Measurements from ENCODE around the gene SLC27A3. TPM values are rescaled to one million over a fixed set of nuclear protein-coding genes. Genes with fewer than 3 reads are reported as not detected.

The SLC27A3 gene, protein sequence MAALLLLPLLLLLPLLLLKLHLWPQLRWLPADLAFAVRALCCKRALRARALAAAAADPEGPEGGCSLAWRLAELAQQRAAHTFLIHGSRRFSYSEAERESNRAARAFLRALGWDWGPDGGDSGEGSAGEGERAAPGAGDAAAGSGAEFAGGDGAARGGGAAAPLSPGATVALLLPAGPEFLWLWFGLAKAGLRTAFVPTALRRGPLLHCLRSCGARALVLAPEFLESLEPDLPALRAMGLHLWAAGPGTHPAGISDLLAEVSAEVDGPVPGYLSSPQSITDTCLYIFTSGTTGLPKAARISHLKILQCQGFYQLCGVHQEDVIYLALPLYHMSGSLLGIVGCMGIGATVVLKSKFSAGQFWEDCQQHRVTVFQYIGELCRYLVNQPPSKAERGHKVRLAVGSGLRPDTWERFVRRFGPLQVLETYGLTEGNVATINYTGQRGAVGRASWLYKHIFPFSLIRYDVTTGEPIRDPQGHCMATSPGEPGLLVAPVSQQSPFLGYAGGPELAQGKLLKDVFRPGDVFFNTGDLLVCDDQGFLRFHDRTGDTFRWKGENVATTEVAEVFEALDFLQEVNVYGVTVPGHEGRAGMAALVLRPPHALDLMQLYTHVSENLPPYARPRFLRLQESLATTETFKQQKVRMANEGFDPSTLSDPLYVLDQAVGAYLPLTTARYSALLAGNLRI
- 29.4 and 39.1 TPM in 2 replicates for total RNA-seq (2021; fragmentation: NEBNext Ultra II Directional; extraction: Animal tissue kit (Norgen Biotek cat#: 25700))
- polyA plus RNA-seq (2011; rRNA removed) = 40.1 and 51.2 TPM in 2 replicates
- 44.7 TPM for polyA plus RNA-seq (2011; cell fraction: cytosol; rRNA removed)
- polyA plus RNA-seq (2011; cell fraction: nucleus; rRNA removed) = 133 TPM
- 42.0 to 62.3 TPM (median 55.1 TPM) in 4 replicates for polyA plus RNA-seq (2012, experiment 1 of 2)
- polyA plus RNA-seq (2012, experiment 2 of 2) = 50.1 TPM
- 44.3 TPM for polyA plus RNA-seq (2013, experiment 1 of 2)
- 41.0 TPM for polyA plus RNA-seq (2013, experiment 2 of 2)
- 56.9 and 65.2 TPM in 2 replicates for polyA minus RNA-seq (2011; rRNA and poly(A)+ RNA removed)
- polyA minus RNA-seq (2011; cell fraction: cytosol; rRNA and poly(A)+ RNA removed) = 30.4 TPM
- polyA minus RNA-seq (2011; cell fraction: nucleus; rRNA and poly(A)+ RNA removed) = 19.4 TPM
- long read RNA-seq, experiment 1, partial matches to known transcripts = 12 of 23 reads
- long read RNA-seq, experiment 1, other reads (novel, unspliced or antisense) = 6 of 23 reads
- long read RNA-seq, experiment 2, partial matches to known transcripts = 1 of 1 reads
- long read RNA-seq, experiment 2, other reads (novel, unspliced or antisense) = 0 of 1 reads

DNA sequence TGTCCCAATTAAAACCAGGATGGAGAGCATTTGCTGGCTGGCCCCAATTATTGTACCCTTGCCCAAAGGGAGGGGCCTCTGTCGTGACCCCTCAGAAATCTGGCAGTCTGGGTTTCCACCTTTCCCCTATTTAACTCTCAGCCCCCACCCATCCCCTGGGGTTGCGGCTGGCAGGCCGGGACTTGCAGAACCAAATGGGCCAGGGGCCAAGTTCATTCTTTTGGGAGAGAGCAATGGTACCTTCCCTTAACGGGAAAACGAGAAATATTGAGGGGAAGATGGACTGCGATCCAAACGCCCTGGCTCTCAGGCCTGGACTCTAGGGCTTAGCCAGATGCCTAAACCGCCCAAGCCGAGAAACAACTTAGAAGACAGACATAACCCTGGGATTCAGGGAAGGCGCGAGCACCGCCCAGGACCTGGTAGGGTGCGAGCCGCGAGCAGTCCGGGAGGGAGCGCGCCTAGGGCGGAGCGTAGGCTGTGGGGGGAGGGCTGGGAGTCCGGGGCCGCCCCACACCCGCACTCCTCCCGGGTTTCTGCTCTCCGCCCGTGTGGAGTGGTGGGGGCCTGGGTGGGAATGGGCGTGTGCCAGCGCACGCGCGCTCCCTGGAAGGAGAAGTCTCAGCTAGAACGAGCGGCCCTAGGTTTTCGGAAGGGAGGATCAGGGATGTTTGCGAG, at the start of gene SLC27A3:
TSS of gene SLC27A3 (plus strand) at position 628 of the 678 bp plus-strand sequence. CDS start 91 bp downstream, outside the sequence.
- Histone ChIP-seq H2AFZ (ENCODE audit: low read length) (peak within 1 kb of the TSS; percentile 59; the same call in 1 of the 2 replicates), H3K4ac (replicated peaks; ENCODE audit: insufficient read length, low read depth, low read length) (peak within 1 kb of the TSS; percentile 94), H3K9ac (replicated peaks in 1 of 4; ENCODE audit: extremely low read depth in 1 of 4, low read depth in 3 of 4, low read length in 3 of 4) (peak within 1 kb of the TSS; percentile 77 to 88 (median 83)), H2BK20ac (ENCODE audit: low read length) (0 out of 2 replicates have a peak within 1 kb of the TSS, but pooled peaks have one; percentile 32), H3K4me1 (replicated peaks in 1 of 4; ENCODE audit: control insufficient read depth in 3 of 4, insufficient read depth in 4 of 4, low read length in 3 of 4) (peaks cover 0 to 20% (median 11%) of the 10 kb centered on the region in 4 experiments; a peak in 6 of 7 replicates), H2BK5ac (ENCODE audit: low read depth, low read length) (peak within 1 kb of the TSS; percentile 98), H4K8ac (ENCODE audit: extremely low read depth, insufficient read depth, low read length) (peak within 1 kb of the TSS; percentile 98), H3K27me3 (replicated peaks in 1 of 4; ENCODE audit: control insufficient read depth in 3 of 4, extremely low read depth in 1 of 4, insufficient read depth in 3 of 4, low read length in 3 of 4) (no peaks in the 10 kb centered on the region; a peak in 1 of 7 replicates), H2BK120ac (replicated peaks; ENCODE audit: low read depth, low read length) (peak within 1 kb of the TSS; percentile 80), H3K36me3 (ENCODE audit: control insufficient read depth in 2 of 4, insufficient read depth in 4 of 4, low read length in 3 of 4) (peaks cover 6 to 30% (median 12%) of the 10 kb centered on the region in 4 experiments; a peak in 4 of 8 replicates), H2BK12ac (ENCODE audit: low read depth, low read length) (peak within 1 kb of the TSS; percentile 80; the same call in 1 of the 2 replicates), H4K91ac (replicated peaks; ENCODE audit: insufficient read length, low read length) (peak within 1 kb of the TSS; percentile 89), H3K18ac (ENCODE audit: extremely low read depth, low read length) (peak within 1 kb of the TSS; percentile 95), H3K79me1 (ENCODE audit: low read depth, low read length) (peaks cover 5% of the 10 kb centered on the region; the same call in 1 of the 2 replicates), H2AK5ac (ENCODE audit: low read depth, low read length) (peak within 1 kb of the TSS; percentile 16; the same call in 1 of the 2 replicates), H3K4me3 (ENCODE audit: extremely low read depth in 1 of 4, insufficient read depth in 2 of 4, low read depth in 3 of 4, low read length in 4 of 4) (peak within 1 kb of the TSS; percentile 66 to 86 (median 83)), H4K20me1 (replicated peaks in 1 of 2; ENCODE audit: control insufficient read depth in 1 of 2, insufficient read depth in 2 of 2, low read length in 2 of 2) (no peaks in the 10 kb centered on the region), H2BK15ac (ENCODE audit: low read length) (peak within 1 kb of the TSS; percentile 81; the same call in 1 of the 2 replicates), H3K14ac (ENCODE audit: insufficient read length) (no peak within 1 kb of the TSS), H4K5ac (ENCODE audit: insufficient read length, low read depth, low read length) (peak within 1 kb of the TSS; percentile 87), H3K4me2 (ENCODE audit: insufficient read depth in 1 of 2, low read depth in 2 of 2, low read length in 2 of 2) (peak within 1 kb of the TSS; percentile 85 to 87), H3K27ac (ENCODE audit: low read depth, low read length) (peak within 1 kb of the TSS; percentile 82), H3K56ac (replicated peaks; ENCODE audit: insufficient read length, low read depth, low read length) (peak within 1 kb of the TSS; percentile 95), H3K23me2 (ENCODE audit: low read depth, low read length) (peaks cover 11% of the 10 kb centered on the region), H3K9me3 (ENCODE audit: insufficient read depth in 2 of 2, low read depth in 1 of 2, low read length in 1 of 2) (no peaks in the 10 kb centered on the region), H3K79me2 (ENCODE audit: control insufficient read depth in 1 of 2, insufficient read depth in 2 of 2, low read length in 2 of 2) (no peaks in the 10 kb centered on the region; a peak in 1 of 4 replicates), H3K23ac (ENCODE audit: insufficient read length) (no peak within 1 kb of the TSS)
- FAIRE-seq (no peak), DNase-seq (ENCODE audit: low read depth in 1 of 2, low spot score in 2 of 2) (peak; percentile 25 to 75)
- no peak for TF ChIP-seq CTCF (IDR thresholded peaks at IDR 0.05; ENCODE audit: control extremely low read depth in 1 of 3, insufficient read depth in 1 of 3, low read depth in 1 of 3, low read length in 3 of 3)
- TF ChIP-seq POLR2AphosphoS5 (IDR thresholded peaks at IDR 0.05; ENCODE audit: low read depth, low read length) = peak; percentile 68
- peak in 1 of 2 experiments; percentile 56; a peak in 1 of 3 replicates for TF ChIP-seq POLR2A (IDR thresholded peaks at IDR 0.05; ENCODE audit: control extremely low read depth in 1 of 2, low read depth in 2 of 2, low read length in 2 of 2)
- ChIA-PET POLR2A (ENCODE audit: partially characterized antibody) (interaction anchor here (0.7 to 6.3 kb wide), 25 partner anchors 9 to 217 kb away, joined by 3 to 53 read pairs (median 4); partner anchors contain the start of genes CHTOP, GATAD2B, RAB13 and RPS27), CTCF (ENCODE audit: partially characterized antibody) (interaction anchor here (0.8 to 12.1 kb wide), 5 partner anchors 9 to 99 kb away, joined by 4 to 172 read pairs (median 8); partner anchors contain the start of genes ILF2 and NPR1)
- 12% methylated on average over 27 of the region's 35 CpGs; no CpG with 5 or more reads in 1 of the 2 experiments for WGBS, 2 experiments (ENCODE audit: extremely low coverage in 1 of 2, insufficient coverage in 1 of 2, insufficient read length in 1 of 2, insufficient replicate concordance in 2 of 2, low coverage in 1 of 2, low lambda C conversion rate in 2 of 2, missing lambda C conversion rate in 1 of 2)

Measured in H1 (cell line).